ENCODE measurements around the gene RSPH9. TPM values are rescaled to one million over a fixed set of nuclear protein-coding genes. Genes with fewer than 3 reads are reported as not detected.

RSPH9 gene
- total and polyA plus RNA-seq, 2 donors (not counting 3 experiments of a cell fraction or from before 2014, with no cell fraction given) = 0.18 to 0.27 TPM

- dilution Hi-C loops (cut with MboI; ENCODE audit: extremely low pct_ligation_motif_present, low sequenced_read_pairs) = no loop called here
- Histone ChIP-seq H3K9me1 (replicated peaks; ENCODE audit: control insufficient read depth, extremely low read depth, insufficient read depth, low read length) (no peaks in the 10 kb centered on the region), H3K4me3 (replicated peaks in 1 of 3; ENCODE audit: insufficient read depth in 1 of 3, low read depth in 1 of 3, low read length in 3 of 3) (no peak overlapping the region), H3K4me1 (ENCODE audit: control insufficient read depth, extremely low read depth, insufficient read depth, low read length) (peaks cover 6% of the 10 kb centered on the region), H3K27ac (ENCODE audit: insufficient read depth, low read depth, low read length) (no peak overlapping the region), H4K20me1 (replicated peaks; ENCODE audit: control insufficient read depth, extremely low read depth, insufficient read depth, low read length) (no peaks in the 10 kb centered on the region), H2AFZ (ENCODE audit: low read depth, low read length) (no peak overlapping the region), H3K36me3 (ENCODE audit: control insufficient read depth in 2 of 2, extremely low read depth in 1 of 2, insufficient read depth in 2 of 2, low read length in 2 of 2) (peaks cover 16 to 45% of the 10 kb centered on the region in 2 experiments), H3K27me3 (ENCODE audit: control insufficient read depth in 2 of 2, insufficient read depth in 2 of 2, low read length in 2 of 2) (no peaks in the 10 kb centered on the region), H3K9ac (replicated peaks; ENCODE audit: extremely low read depth, insufficient read depth, low read length) (no peak overlapping the region), H3K79me2 (ENCODE audit: control insufficient read depth, insufficient read depth, low read length) (peaks cover 11% of the 10 kb centered on the region), H3K4me2 (ENCODE audit: insufficient read depth, low read length) (no peak overlapping the region), H3K9me3 (replicated peaks; ENCODE audit: control insufficient read depth, insufficient read depth, low read length) (no peaks in the 10 kb centered on the region)
- ChIA-PET CTCF (no interaction called here), POLR2A (no interaction called here)
- FAIRE-seq (no peak), DNase-seq (ENCODE audit: low read depth, low spot score) (no peak)
- no peak for TF ChIP-seq MYC (IDR thresholded peaks at IDR 0.05; ENCODE audit: low read depth, low read length)
- TF ChIP-seq JUN (IDR thresholded peaks at IDR 0.05; ENCODE audit: borderline replicate concordance, insufficient read depth, insufficient read length, low read depth) = no peak
- TF ChIP-seq, protein P1, sequence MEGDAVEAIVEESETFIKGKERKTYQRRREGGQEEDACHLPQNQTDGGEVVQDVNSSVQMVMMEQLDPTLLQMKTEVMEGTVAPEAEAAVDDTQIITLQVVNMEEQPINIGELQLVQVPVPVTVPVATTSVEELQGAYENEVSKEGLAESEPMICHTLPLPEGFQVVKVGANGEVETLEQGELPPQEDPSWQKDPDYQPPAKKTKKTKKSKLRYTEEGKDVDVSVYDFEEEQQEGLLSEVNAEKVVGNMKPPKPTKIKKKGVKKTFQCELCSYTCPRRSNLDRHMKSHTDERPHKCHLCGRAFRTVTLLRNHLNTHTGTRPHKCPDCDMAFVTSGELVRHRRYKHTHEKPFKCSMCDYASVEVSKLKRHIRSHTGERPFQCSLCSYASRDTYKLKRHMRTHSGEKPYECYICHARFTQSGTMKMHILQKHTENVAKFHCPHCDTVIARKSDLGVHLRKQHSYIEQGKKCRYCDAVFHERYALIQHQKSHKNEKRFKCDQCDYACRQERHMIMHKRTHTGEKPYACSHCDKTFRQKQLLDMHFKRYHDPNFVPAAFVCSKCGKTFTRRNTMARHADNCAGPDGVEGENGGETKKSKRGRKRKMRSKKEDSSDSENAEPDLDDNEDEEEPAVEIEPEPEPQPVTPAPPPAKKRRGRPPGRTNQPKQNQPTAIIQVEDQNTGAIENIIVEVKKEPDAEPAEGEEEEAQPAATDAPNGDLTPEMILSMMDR (IDR thresholded peaks at IDR 0.05; ENCODE audit: extremely low read depth in 1 of 2, insufficient read depth in 1 of 2, low read depth in 1 of 2, low read length in 2 of 2) = no peak
- TF ChIP-seq, protein P2, sequence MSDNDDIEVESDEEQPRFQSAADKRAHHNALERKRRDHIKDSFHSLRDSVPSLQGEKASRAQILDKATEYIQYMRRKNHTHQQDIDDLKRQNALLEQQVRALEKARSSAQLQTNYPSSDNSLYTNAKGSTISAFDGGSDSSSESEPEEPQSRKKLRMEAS (IDR thresholded peaks at IDR 0.05; ENCODE audit: insufficient read depth, insufficient read length) = no peak
- TF ChIP-seq POLR2AphosphoS5 (IDR thresholded peaks at IDR 0.05; ENCODE audit: insufficient read depth, low read depth, low read length) = no peak
- TF ChIP-seq FOS (IDR thresholded peaks at IDR 0.05; ENCODE audit: borderline replicate concordance, insufficient read depth, low read length) = no peak
- TF ChIP-seq EZH2 (IDR thresholded peaks at IDR 0.05; ENCODE audit: borderline replicate concordance, low read depth, low read length, severe bottlenecking) = no peak
- no peak for TF ChIP-seq GATA2 (IDR thresholded peaks at IDR 0.05; ENCODE audit: insufficient read depth, insufficient read length, low read depth, low read length)
- no peak for TF ChIP-seq POLR2A (IDR thresholded peaks at IDR 0.05; ENCODE audit: low read depth, low read length)
- BruUV-seq (replicated peaks) = no TSS peak
- intact Hi-C loops (cut with micrococcal nuclease) = no loop called here
Measured at GRCh38 chr6:43621836-43622180, 23.0 kb upstream of the RSPH9 start.

Measured in endothelial cell of umbilical vein (primary cell).